Thoracic aorta endothelial cell (primary cell): ENCODE data around the gene ATAD3B. TPM values are rescaled to one million over a fixed set of nuclear protein-coding genes. Genes with fewer than 3 reads are reported as not detected.

Source experiments
- total RNA-seq: library from RNA; depleted of rRNA; stranded (reverse); fragments of >200 nt; gene quantifications from 2 replicates; pipeline ENCODE4 v1.2.3, GENCODE V29; 2012

The ATAD3B gene
- 33.0 and 38.4 TPM in 2 replicates for total RNA-seq

GRCh38 chr1:1471389-1472052 lies at the start of gene ATAD3B:
Gene ATAD3B, plus strand, starts transcription at chr1:1471765. Its CDS starts 120 bp downstream, at chr1:1471885.

GRCh38 chr1:1435106-1435903 lies 36.3 kb upstream of the ATAD3B start, which contains the start of gene VWA1:
Gene VWA1, plus strand, starts transcription at chr1:1435690. Its CDS starts 59 bp downstream, at chr1:1435749.

DNA sequence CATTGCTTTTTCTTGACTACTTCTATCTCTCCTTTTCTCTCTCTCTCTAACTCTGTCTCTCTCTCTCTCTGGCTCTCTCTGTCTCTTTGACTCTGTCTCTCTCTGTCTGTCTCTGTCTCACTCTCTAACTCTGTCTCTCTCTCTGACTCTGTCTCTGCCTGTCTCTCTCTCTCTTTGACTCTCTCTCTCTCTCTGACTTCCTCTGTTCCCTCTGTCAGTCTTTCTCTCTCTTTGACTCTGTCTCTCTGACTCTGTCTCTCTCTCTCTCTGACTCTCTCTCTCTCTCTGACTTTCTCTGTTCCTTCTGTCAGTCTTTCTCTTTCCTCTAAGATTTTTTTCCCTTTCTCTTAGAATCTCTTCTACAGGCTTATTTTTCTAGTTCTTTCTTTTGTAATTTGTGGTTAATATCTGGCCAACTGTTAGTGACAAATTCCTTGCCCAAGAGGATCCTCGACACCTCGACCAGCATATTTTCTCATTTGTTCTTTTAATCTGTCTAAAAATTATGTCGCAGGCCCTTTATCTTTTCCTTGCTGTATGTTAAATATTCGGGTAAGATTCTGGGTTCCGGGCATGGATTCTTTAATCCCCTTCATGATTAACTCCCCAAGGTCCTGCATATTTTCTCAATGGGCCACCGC lies 22.3 kb upstream of the ATAD3B start, which contains the start of gene ATAD3C:
Gene ATAD3C, plus strand, starts transcription at position 591 of the 641 bp plus-strand sequence. CDS start 995 bp downstream, outside the sequence.

GRCh38 chr1:1511533-1512285 lies 40.1 kb downstream of the ATAD3B start, which contains the start of gene ATAD3A:
Gene ATAD3A, plus strand, starts transcription at chr1:1512162. Its CDS starts 107 bp downstream, at chr1:1512269.

GRCh38 chr1:1540090-1540817 lies 68.7 kb downstream of the ATAD3B start, which contains the start of gene TMEM240:
Gene TMEM240, minus strand, starts transcription at chr1:1540624. Its CDS starts 278 bp downstream, at chr1:1540346.

Other genes with a start within 250 kb of the ATAD3B start
- gene SDF4, start 239.8 kb upstream of the ATAD3B start, total RNA-seq, result 91.1 and 105 TPM in 2 replicates
- gene B3GALT6, start 239.5 kb upstream of the ATAD3B start, total RNA-seq, result 20.5 and 27.3 TPM in 2 replicates
- gene C1QTNF12, start 225.0 kb upstream of the ATAD3B start, total RNA-seq, result 1.1 TPM in 1 of 2 replicates, not detected in the other
- gene UBE2J2, start 197.9 kb upstream of the ATAD3B start, total RNA-seq, result 50.0 and 53.1 TPM in 2 replicates
- 0.66 and 0.93 TPM in 2 replicates for gene SCNN1D, start 191.3 kb upstream of the ATAD3B start, total RNA-seq
- 19.7 and 22.7 TPM in 2 replicates for gene ACAP3, start 163.8 kb upstream of the ATAD3B start, total RNA-seq
- 21.0 and 22.9 TPM in 2 replicates for gene PUSL1, start 163.2 kb upstream of the ATAD3B start, total RNA-seq
- gene INTS11, start 147.1 kb upstream of the ATAD3B start, total RNA-seq, result 64.1 and 71.4 TPM in 2 replicates
- 15.6 and 21.5 TPM in 2 replicates for gene CPTP, start 147.0 kb upstream of the ATAD3B start, total RNA-seq
- 0.13 and 0.22 TPM in 2 replicates for gene TAS1R3, start 140.5 kb upstream of the ATAD3B start, total RNA-seq
- 28.9 and 38.4 TPM in 2 replicates for gene DVL1, start 122.3 kb upstream of the ATAD3B start, total RNA-seq
- gene MXRA8, start 113.2 kb upstream of the ATAD3B start, total RNA-seq, result 0.80 and 1.2 TPM in 2 replicates
- 94.9 and 99.4 TPM in 2 replicates for gene AURKAIP1, start 96.6 kb upstream of the ATAD3B start, total RNA-seq
- 140 and 162 TPM in 2 replicates for gene CCNL2, start 72.4 kb upstream of the ATAD3B start, total RNA-seq
- gene MRPL20, start 64.5 kb upstream of the ATAD3B start, total RNA-seq, result 100 and 116 TPM in 2 replicates
- 0.07 and 0.13 TPM in 2 replicates for gene ANKRD65, start 50.5 kb upstream of the ATAD3B start, total RNA-seq
- gene VWA1, start 36.1 kb upstream of the ATAD3B start, total RNA-seq, result 1.3 and 2.9 TPM in 2 replicates
- gene ATAD3C, start 22.1 kb upstream of the ATAD3B start, total RNA-seq, result not detected in 2 replicates
- gene ATAD3A, start 40.4 kb downstream of the ATAD3B start, total RNA-seq, result 46.1 TPM in 2 replicates
- 3.5 and 4.0 TPM in 2 replicates for gene TMEM240, start 68.9 kb downstream of the ATAD3B start, total RNA-seq
- gene SSU72, start 103.1 kb downstream of the ATAD3B start, total RNA-seq, result 84.0 and 84.4 TPM in 2 replicates
- 0.65 and 0.80 TPM in 2 replicates for gene FNDC10, start 128.4 kb downstream of the ATAD3B start, total RNA-seq
- 23.3 and 25.3 TPM in 2 replicates for gene MIB2, start 143.7 kb downstream of the ATAD3B start, total RNA-seq
- 0.13 and 0.29 TPM in 2 replicates for gene MMP23B, start 160.4 kb downstream of the ATAD3B start, total RNA-seq
- gene CDK11B, start 187.2 kb downstream of the ATAD3B start, total RNA-seq, result 10.5 and 11.8 TPM in 2 replicates
- 27.7 and 37.2 TPM in 2 replicates for gene SLC35E2B, start 221.0 kb downstream of the ATAD3B start, total RNA-seq